Measurements from ENCODE around the gene TSSC4.

The TSSC4 gene

GRCh38 chr11:2368178-2368850 lies 32.2 kb upstream of the TSSC4 start:
- no peak for DNase-seq
- in situ Hi-C loops (cut with MboI; ENCODE audit: low pct_unique_long_range_greater_than_20kb, low sequenced_read_pairs) = no loop called here

- in situ Hi-C loops (cut with MboI; ENCODE audit: low pct_unique_long_range_greater_than_20kb, low sequenced_read_pairs) = no loop called here
- DNase-seq = no peak
Measured at GRCh38 chr11:2368851-2369180, 31.7 kb upstream of the TSSC4 start.

- no peak for DNase-seq
- in situ Hi-C loops (cut with MboI; ENCODE audit: low pct_unique_long_range_greater_than_20kb, low sequenced_read_pairs) = no loop called here
Measured at GRCh38 chr11:2369320-2369719, 31.2 kb upstream of the TSSC4 start.

GRCh38 chr11:2369896-2370295 lies 30.7 kb upstream of the TSSC4 start:
- in situ Hi-C loops (cut with MboI; ENCODE audit: low pct_unique_long_range_greater_than_20kb, low sequenced_read_pairs) = no loop called here
- no peak for DNase-seq

- in situ Hi-C loops (cut with MboI; ENCODE audit: low pct_unique_long_range_greater_than_20kb, low sequenced_read_pairs) = no loop called here
- DNase-seq = no peak
Measured at GRCh38 chr11:2374456-2375201, 25.9 kb upstream of the TSSC4 start.

- no peak for DNase-seq
- in situ Hi-C loops (cut with MboI; ENCODE audit: low pct_unique_long_range_greater_than_20kb, low sequenced_read_pairs) = no loop called here
Measured at GRCh38 chr11:2375341-2375853, 25.2 kb upstream of the TSSC4 start.

- no peak for DNase-seq
- in situ Hi-C loops (cut with MboI; ENCODE audit: low pct_unique_long_range_greater_than_20kb, low sequenced_read_pairs) = no loop called here
Measured at GRCh38 chr11:2375964-2376551, 24.5 kb upstream of the TSSC4 start.

- in situ Hi-C loops (cut with MboI; ENCODE audit: low pct_unique_long_range_greater_than_20kb, low sequenced_read_pairs) = no loop called here
- no peak for DNase-seq
Measured at GRCh38 chr11:2376751-2377451, 23.6 kb upstream of the TSSC4 start, which contains the start of gene CD81. Gene CD81 (plus strand): TSS chr11:2377310. CDS start chr11:2377550, 240 bp downstream.

GRCh38 chr11:2377511-2378443 lies 22.8 kb upstream of the TSSC4 start:
- in situ Hi-C loops (cut with MboI; ENCODE audit: low pct_unique_long_range_greater_than_20kb, low sequenced_read_pairs) = no loop called here

GRCh38 chr11:2378527-2379210 lies 21.9 kb upstream of the TSSC4 start:
- in situ Hi-C loops (cut with MboI; ENCODE audit: low pct_unique_long_range_greater_than_20kb, low sequenced_read_pairs) = no loop called here
- no peak for DNase-seq

More at GRCh38 chr11:2377511-2378443, 22.8 kb upstream of the TSSC4 start:
- DNase-seq = peak; percentile 38

- no peak for DNase-seq
- in situ Hi-C loops (cut with MboI; ENCODE audit: low pct_unique_long_range_greater_than_20kb, low sequenced_read_pairs) = no loop called here
Measured at GRCh38 chr11:2379466-2380174, 20.9 kb upstream of the TSSC4 start.

GRCh38 chr11:2380396-2380795 lies 20.2 kb upstream of the TSSC4 start:
- no peak for DNase-seq
- in situ Hi-C loops (cut with MboI; ENCODE audit: low pct_unique_long_range_greater_than_20kb, low sequenced_read_pairs) = no loop called here

GRCh38 chr11:2380807-2381350 lies 19.7 kb upstream of the TSSC4 start:
- DNase-seq = no peak
- in situ Hi-C loops (cut with MboI; ENCODE audit: low pct_unique_long_range_greater_than_20kb, low sequenced_read_pairs) = no loop called here

GRCh38 chr11:2381494-2382128 lies 18.9 kb upstream of the TSSC4 start:
- no peak for DNase-seq
- in situ Hi-C loops (cut with MboI; ENCODE audit: low pct_unique_long_range_greater_than_20kb, low sequenced_read_pairs) = no loop called here

- in situ Hi-C loops (cut with MboI; ENCODE audit: low pct_unique_long_range_greater_than_20kb, low sequenced_read_pairs) = no loop called here
- DNase-seq = no peak
Measured at GRCh38 chr11:2382129-2382517, 18.4 kb upstream of the TSSC4 start.

GRCh38 chr11:2382936-2383851 lies 17.4 kb upstream of the TSSC4 start:
- DNase-seq = no peak
- in situ Hi-C loops (cut with MboI; ENCODE audit: low pct_unique_long_range_greater_than_20kb, low sequenced_read_pairs) = no loop called here
